Measurements from ENCODE around the gene WDR45B. TPM values are rescaled to one million over a fixed set of nuclear protein-coding genes. Genes with fewer than 3 reads are reported as not detected.

The WDR45B gene
- total RNA-seq, 1 experiment from 2014 or later = 132 TPM

- DNase-seq (ENCODE audit: low read depth, low spot score) (no peak), ATAC-seq (no peak)
- Histone ChIP-seq H3K9me3 (ENCODE audit: control insufficient read depth, insufficient read depth, low read depth, low read length) (no peaks in the 10 kb centered on the region), H3K36me3 (ENCODE audit: control insufficient read depth, insufficient read depth, low read length) (no peaks in the 10 kb centered on the region), H3K27ac (ENCODE audit: low read length) (no peak overlapping the region), H3K4me3 (ENCODE audit: low read depth in 2 of 2, low read length in 2 of 2) (no peak overlapping the region), H3K27me3 (ENCODE audit: control insufficient read depth, insufficient read depth, low read length) (no peaks in the 10 kb centered on the region), H3K4me1 (ENCODE audit: control insufficient read depth, insufficient read depth, low read length) (no peaks in the 10 kb centered on the region)
- in situ Hi-C loops (cut with HindIII; ENCODE audit: low pct_unique_long_range_greater_than_20kb, low sequenced_read_pairs) = no loop called here
- no peak for TF ChIP-seq SIN3A (IDR thresholded peaks at IDR 0.05; ENCODE audit: borderline replicate concordance, insufficient read depth, low read depth, low read length)
- TF ChIP-seq POLR2AphosphoS5 (IDR thresholded peaks at IDR 0.05; ENCODE audit: low read depth, low read length) = no peak
- no peak for TF ChIP-seq REST (IDR thresholded peaks at IDR 0.05; ENCODE audit: insufficient read depth in 1 of 2, low read depth in 2 of 2, low read length in 1 of 2)
- no peak for TF ChIP-seq CTCF (IDR thresholded peaks at IDR 0.05)
- TF ChIP-seq TCF7L2 (IDR thresholded peaks at IDR 0.05; ENCODE audit: low read depth, low read length) = no peak
- POLR2A ChIA-PET = no interaction called here
- no TSS peak for BruUV-seq (replicated peaks)
- CTCF ChIA-PET = no interaction called here
- intact Hi-C loops (cut with micrococcal nuclease; ENCODE audit: unreplicated experiment) = loop anchor here (5.0 kb wide), 1 partner anchor 112 kb away; no protein-coding TSS in a partner anchor
These were observed 17.0 kb upstream of the WDR45B start for GRCh38 chr17:82665217-82665616.

GRCh38 chr17:82664701-82665182, 16.5 kb upstream of the WDR45B start:
- H3K4me1 ChIP-seq (ENCODE audit: control insufficient read depth, insufficient read depth, low read length) = no peaks in the 10 kb centered on the region
- in situ Hi-C loops (cut with HindIII; ENCODE audit: low pct_unique_long_range_greater_than_20kb, low sequenced_read_pairs) = no loop called here
- no peak overlapping the region for H3K27ac ChIP-seq (ENCODE audit: low read length)
- POLR2A ChIA-PET = no interaction called here
- TF ChIP-seq CTCF (IDR thresholded peaks at IDR 0.05) (no peak), REST (IDR thresholded peaks at IDR 0.05; ENCODE audit: insufficient read depth in 1 of 2, low read depth in 2 of 2, low read length in 1 of 2) (no peak), POLR2AphosphoS5 (IDR thresholded peaks at IDR 0.05; ENCODE audit: low read depth, low read length) (no peak), SIN3A (IDR thresholded peaks at IDR 0.05; ENCODE audit: borderline replicate concordance, insufficient read depth, low read depth, low read length) (no peak), TCF7L2 (IDR thresholded peaks at IDR 0.05; ENCODE audit: low read depth, low read length) (no peak)
- no peak overlapping the region for H3K4me3 ChIP-seq (ENCODE audit: low read depth in 2 of 2, low read length in 2 of 2)
- no TSS peak for BruUV-seq (replicated peaks)
- no peaks in the 10 kb centered on the region for H3K36me3 ChIP-seq (ENCODE audit: control insufficient read depth, insufficient read depth, low read length)
- no peaks in the 10 kb centered on the region for H3K27me3 ChIP-seq (ENCODE audit: control insufficient read depth, insufficient read depth, low read length)
- CTCF ChIA-PET = no interaction called here
- intact Hi-C loops (cut with micrococcal nuclease; ENCODE audit: unreplicated experiment) = loop anchor here (5.0 kb wide), 1 partner anchor 113 kb away; no protein-coding TSS in a partner anchor
- no peak for ATAC-seq
- DNase-seq (ENCODE audit: low read depth, low spot score) = no peak
- no peaks in the 10 kb centered on the region for H3K9me3 ChIP-seq (ENCODE audit: control insufficient read depth, insufficient read depth, low read depth, low read length)
